ENCODE data around the gene ARF1. TPM values are rescaled to one million over a fixed set of nuclear protein-coding genes. Genes with fewer than 3 reads are reported as not detected.

The ARF1 gene
- total and polyA plus RNA-seq, 2 of the 8 experiments (the other 6 are each of a cell fraction or from before 2014, with no cell fraction given) = 265 to 471 TPM

- Histone ChIP-seq H3K4me2 (ENCODE audit: insufficient read depth in 1 of 2, low read depth in 2 of 2, low read length in 2 of 2) (peak overlapping the region; percentile 67 to 88), H3K4me3 (ENCODE audit: extremely low read depth in 1 of 4, insufficient read depth in 2 of 4, low read depth in 3 of 4, low read length in 4 of 4) (peak overlapping the region; percentile 80 to 93 (median 88); a peak in 7 of 8 replicates), H3K9me3 (ENCODE audit: insufficient read depth in 2 of 2, low read depth in 1 of 2, low read length in 1 of 2) (no peaks in the 10 kb centered on the region), H3K56ac (replicated peaks; ENCODE audit: insufficient read length, low read depth, low read length) (no peak overlapping the region), H3K23ac (ENCODE audit: insufficient read length) (no peak overlapping the region), H4K20me1 (replicated peaks in 1 of 2; ENCODE audit: control insufficient read depth in 1 of 2, insufficient read depth in 2 of 2, low read length in 2 of 2) (peaks cover 8 to 23% of the 10 kb centered on the region in 2 experiments), H3K27me3 (replicated peaks in 1 of 4; ENCODE audit: control insufficient read depth in 3 of 4, extremely low read depth in 1 of 4, insufficient read depth in 3 of 4, low read length in 3 of 4) (peaks cover 0 to 12% (median 1%) of the 10 kb centered on the region in 4 experiments; a peak in 3 of 7 replicates), H2BK15ac (ENCODE audit: low read length) (no peak overlapping the region), H2AFZ (ENCODE audit: low read length) (no peak overlapping the region), H2BK5ac (ENCODE audit: low read depth, low read length) (no peak overlapping the region; the same call in 1 of the 2 replicates), H3K27ac (ENCODE audit: low read depth, low read length) (no peak overlapping the region), H3K18ac (ENCODE audit: extremely low read depth, low read length) (no peak overlapping the region), H2BK120ac (replicated peaks; ENCODE audit: low read depth, low read length) (no peak overlapping the region), H3K14ac (ENCODE audit: insufficient read length) (no peak overlapping the region), H4K5ac (ENCODE audit: insufficient read length, low read depth, low read length) (no peak overlapping the region), H4K8ac (ENCODE audit: extremely low read depth, insufficient read depth, low read length) (peak overlapping the region; percentile 51; the same call in 1 of the 2 replicates), H3K79me2 (ENCODE audit: control insufficient read depth in 1 of 2, insufficient read depth in 2 of 2, low read length in 2 of 2) (peaks cover 0 to 43% of the 10 kb centered on the region in 2 experiments; a peak in 3 of 4 replicates), H3K36me3 (ENCODE audit: control insufficient read depth in 2 of 4, insufficient read depth in 4 of 4, low read length in 3 of 4) (no peaks in the 10 kb centered on the region), H2BK20ac (ENCODE audit: low read length) (no peak overlapping the region), H3K9ac (replicated peaks in 1 of 4; ENCODE audit: extremely low read depth in 1 of 4, low read depth in 3 of 4, low read length in 3 of 4) (peak overlapping the region in 2 of 4 experiments; percentile 36 to 97; a peak in 2 of 7 replicates), H2BK12ac (ENCODE audit: low read depth, low read length) (no peak overlapping the region), H3K23me2 (ENCODE audit: low read depth, low read length) (peaks cover 5% of the 10 kb centered on the region; the same call in 1 of the 2 replicates), H3K4ac (replicated peaks; ENCODE audit: insufficient read length, low read depth, low read length) (no peak overlapping the region), H3K79me1 (ENCODE audit: low read depth, low read length) (peaks cover 23% of the 10 kb centered on the region), H2AK5ac (ENCODE audit: low read depth, low read length) (no peak overlapping the region), H4K91ac (replicated peaks; ENCODE audit: insufficient read length, low read length) (no peak overlapping the region), H3K4me1 (replicated peaks in 1 of 4; ENCODE audit: control insufficient read depth in 3 of 4, insufficient read depth in 4 of 4, low read length in 3 of 4) (peaks cover 0 to 10% (median 6%) of the 10 kb centered on the region in 4 experiments; a peak in 5 of 7 replicates)
- 84% methylated on average over 27 of the region's 27 CpGs; no CpG with 5 or more reads in 1 of the 2 experiments for WGBS, 2 experiments (ENCODE audit: extremely low coverage in 1 of 2, insufficient coverage in 1 of 2, insufficient read length in 1 of 2, insufficient replicate concordance in 2 of 2, low coverage in 1 of 2, low lambda C conversion rate in 2 of 2, missing lambda C conversion rate in 1 of 2)
- FAIRE-seq (no peak), DNase-seq (ENCODE audit: low read depth in 1 of 2, low spot score in 2 of 2) (no peak)
- TF ChIP-seq NANOG (IDR thresholded peaks at IDR 0.05; ENCODE audit: insufficient read depth, low read depth, low read length, poor library complexity, severe bottlenecking) (no peak), KDM5A (IDR thresholded peaks at IDR 0.05; ENCODE audit: low read length) (no peak), HDAC2 (IDR thresholded peaks at IDR 0.05; ENCODE audit: borderline replicate concordance in 1 of 2, low read depth in 2 of 2, low read length in 2 of 2) (no peak), TAF1 (IDR thresholded peaks at IDR 0.05; ENCODE audit: low read depth, low read length) (no peak)
- CTCF ChIA-PET (ENCODE audit: partially characterized antibody) = interaction anchor here (1.0 to 1.8 kb wide), 4 partner anchors 10 to 132 kb away, joined by 3 to 12 read pairs (median 3); no protein-coding TSS in a partner anchor
- POLR2A ChIA-PET (ENCODE audit: partially characterized antibody) = interaction anchor here (1.2 to 3.9 kb wide), 5 partner anchors 8 to 60 kb away, joined by 3 to 30 read pairs (median 7); partner anchors contain the start of genes GJC2 and IBA57
Measured at GRCh38 chr1:228141226-228142044, 58.9 kb downstream of the ARF1 start.
